GM19025 (cell line): ENCODE measurements around the gene CDK5RAP1.
"Not testable (repeated sequence)": the region's sequence is repeated elsewhere in the genome, so short reads cannot be mapped to it uniquely, and the experiment has no call there.

Experiments
- ATAC-seq: cut with Tn5 transposase; IDR thresholded peaks from one replicate; pipeline ENCODE4 v1.9.1; 2021; ENCODE audit warnings: mild to moderate bottlenecking, low read depth, moderate library complexity; ENCODE audit not compliant: unreplicated experiment

The CDK5RAP1 gene

DNA sequence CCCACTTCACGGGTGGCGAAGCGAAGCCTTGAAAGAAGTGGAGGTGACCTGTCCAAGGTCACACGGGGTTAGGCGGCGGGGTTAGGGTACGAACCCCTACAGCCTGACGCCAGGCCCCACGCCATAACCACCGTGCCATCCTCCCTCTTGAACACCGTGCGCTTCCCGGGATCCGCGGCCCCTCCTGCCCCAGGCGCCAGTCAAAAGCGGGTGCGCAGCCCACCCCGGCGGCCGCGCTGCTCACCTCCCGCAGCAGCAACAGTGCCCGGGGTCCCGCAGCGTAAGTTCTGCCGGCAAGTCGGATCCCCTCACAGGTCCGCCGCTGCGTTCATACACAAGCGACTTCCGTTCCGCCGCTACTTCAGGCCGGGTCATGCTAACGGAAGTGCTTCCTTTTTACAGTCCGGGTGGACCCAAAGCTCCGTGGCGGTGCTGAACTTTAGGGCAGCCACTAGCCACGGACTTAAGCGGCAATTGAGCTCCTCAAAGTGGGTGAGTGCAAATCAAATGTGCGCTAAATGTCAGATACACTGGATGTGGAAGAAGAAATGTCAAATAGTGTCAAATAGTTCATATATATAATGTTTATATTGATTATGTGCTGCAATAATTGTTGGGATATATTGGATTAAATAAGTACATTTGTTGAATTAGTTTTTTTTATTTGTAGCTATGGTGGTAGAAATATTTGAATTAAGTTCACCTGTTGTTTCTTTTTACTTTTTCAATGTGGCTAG lies at the start of gene CDK5RAP1:
CDK5RAP1 (minus strand) TSS at position 336 of the 737 bp plus-strand sequence. CDS start 4,455 bp downstream, outside the sequence.
- ATAC-seq, result peak; percentile 80

DNA sequence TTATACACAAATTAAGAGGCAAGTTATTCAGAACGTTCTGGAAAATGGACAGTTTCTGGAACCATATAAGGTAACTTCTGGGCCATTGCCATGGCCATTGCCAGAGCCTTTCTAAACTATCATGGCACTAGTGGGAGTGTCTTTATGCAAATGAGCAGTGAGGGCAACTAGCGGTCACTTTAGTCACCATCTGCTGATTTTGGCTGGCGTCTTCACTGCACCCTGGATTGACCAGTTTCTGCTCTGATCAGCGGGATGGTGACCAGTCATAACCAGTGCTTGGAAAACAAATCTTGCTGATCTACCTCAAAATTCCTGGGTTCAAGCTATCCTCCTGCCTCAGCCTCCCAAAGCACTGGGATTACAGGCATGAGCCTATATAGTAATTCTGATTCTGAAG lies 49.5 kb upstream of the CDK5RAP1 start:
- ATAC-seq, result no peak

GRCh38 chr20:33445881-33446625 lies 44.7 kb upstream of the CDK5RAP1 start:
- no peak for ATAC-seq

DNA sequence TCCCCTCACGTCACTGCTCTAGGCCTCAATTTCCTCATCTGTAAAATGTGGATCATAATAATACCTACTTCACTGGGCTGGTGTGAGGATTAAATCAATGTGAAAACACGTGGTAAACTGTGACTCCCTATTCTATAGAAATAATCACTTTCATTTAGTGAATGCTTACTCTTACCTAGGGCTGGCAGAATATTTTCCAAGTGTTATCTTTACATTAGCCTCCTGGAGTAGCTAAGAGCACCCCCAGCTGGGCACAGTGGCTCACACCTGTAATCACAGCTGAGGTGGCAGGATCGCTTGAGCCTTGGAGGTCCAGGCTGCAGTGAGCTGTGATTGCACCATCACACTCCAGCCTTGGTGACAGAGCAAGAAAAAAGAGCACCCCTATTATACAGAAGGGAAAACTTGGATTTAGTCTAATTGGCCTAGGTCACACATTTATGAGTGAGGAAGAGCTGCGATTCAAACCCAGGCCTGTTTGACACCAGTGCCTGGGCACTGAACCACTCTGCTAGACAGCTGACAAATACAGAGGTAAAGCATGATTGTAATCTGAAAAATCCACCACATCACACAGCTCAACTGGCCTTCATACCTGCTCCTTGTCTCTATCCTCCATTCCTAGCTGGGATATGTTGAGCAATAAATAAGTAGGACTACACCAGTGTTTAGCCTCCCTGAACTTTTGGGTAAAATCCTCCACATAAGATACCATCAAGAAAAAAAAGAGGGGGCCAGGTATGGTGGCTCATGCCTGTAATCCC lies 43.7 kb upstream of the CDK5RAP1 start:
- no peak for ATAC-seq

- peak; percentile 76 for ATAC-seq
These were observed 42.4 kb upstream of the CDK5RAP1 start, which contains the start of gene SNTA1 for GRCh38 chr20:33443512-33444239. TSS of gene SNTA1 (minus strand) at chr20:33443763. CDS start at chr20:33443620, 143 bp downstream.

- ATAC-seq, result peak; percentile 22
These were observed 41.7 kb upstream of the CDK5RAP1 start for GRCh38 chr20:33443006-33443511.

GRCh38 chr20:33442136-33443005 lies 41.1 kb upstream of the CDK5RAP1 start:
- no peak for ATAC-seq

DNA sequence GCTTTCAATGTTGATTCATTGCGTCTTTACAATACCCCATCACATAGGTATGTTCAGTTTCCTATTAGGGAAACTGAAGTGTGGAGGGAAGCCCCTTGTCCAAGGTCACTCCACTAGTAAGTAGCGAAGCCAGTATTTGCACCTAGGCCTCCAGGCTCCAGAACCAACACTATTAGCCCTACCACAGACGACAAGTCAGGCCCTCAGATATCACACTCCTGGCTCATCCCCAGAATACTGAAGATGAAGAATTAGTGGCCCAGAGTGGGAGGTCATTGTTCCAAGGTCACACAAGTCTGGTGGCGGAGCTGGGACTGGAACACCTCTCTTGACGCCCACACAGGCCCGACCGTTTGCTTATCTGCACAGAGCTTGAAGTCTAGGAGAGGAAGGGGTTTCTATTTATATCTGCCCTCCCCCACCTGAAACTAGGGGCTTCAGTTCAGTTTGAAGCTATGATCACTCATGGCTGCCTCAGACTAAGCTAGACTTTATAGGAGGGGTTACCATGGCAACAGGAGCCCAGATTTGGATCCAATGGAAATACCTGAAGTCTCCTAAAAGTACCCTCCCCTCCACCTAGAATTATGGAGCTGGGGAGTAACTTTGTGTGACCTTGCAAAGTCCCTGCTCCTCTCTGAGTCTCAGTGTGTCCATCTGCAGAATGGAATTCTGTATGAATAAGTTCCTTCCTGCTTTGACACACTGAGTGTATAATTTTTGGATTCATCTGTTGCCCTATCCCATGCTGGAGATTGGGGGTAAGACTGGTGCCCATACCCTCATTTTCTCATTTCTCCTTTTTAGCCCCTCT lies 40.0 kb upstream of the CDK5RAP1 start:
- ATAC-seq, result no peak

DNA sequence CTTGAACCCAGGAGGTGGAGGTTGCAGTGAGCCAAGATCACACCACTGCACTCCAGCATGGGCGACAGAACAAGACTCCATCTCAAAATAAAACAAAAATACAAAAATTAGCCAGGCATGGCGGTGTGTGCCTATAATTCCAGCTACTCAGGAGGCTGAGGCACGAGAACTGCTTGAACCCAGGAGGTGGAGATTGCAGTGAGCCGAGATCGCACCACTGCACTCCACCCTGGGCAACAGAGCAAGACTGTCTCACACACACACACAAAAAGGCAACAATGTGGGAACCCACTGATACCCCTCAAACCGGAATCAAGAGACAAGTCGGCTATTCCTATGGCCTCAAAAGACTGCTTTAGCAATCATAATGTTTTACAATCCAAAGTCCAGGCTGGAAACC lies 39.2 kb upstream of the CDK5RAP1 start:
- ATAC-seq, result not testable (repeated sequence)

- ATAC-seq, result no peak
These were observed 37.2 kb upstream of the CDK5RAP1 start for GRCh38 chr20:33438481-33438880.

- ATAC-seq, result no peak
These were observed 36.0 kb upstream of the CDK5RAP1 start for GRCh38 chr20:33437141-33437911.

DNA sequence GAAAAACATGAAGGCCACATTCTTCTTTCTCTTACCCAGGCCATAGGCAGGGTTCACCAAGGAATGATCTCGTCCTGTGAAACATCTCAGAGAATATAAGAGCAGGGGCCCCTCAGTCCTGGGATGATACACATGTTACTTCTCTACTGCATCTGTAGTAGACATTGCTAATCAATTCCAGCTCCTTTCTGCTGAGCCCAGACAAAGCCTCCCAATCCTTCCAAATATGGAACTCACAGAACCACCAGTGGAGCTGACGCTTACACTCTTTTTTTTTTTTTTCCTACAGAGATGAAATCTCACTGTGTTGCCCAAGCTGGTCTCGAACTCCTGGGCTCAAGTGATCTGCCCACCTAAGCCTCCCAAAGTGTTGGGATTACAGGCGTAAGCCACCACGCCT lies 33.1 kb upstream of the CDK5RAP1 start:
- no peak for ATAC-seq

GRCh38 chr20:33433465-33434234 lies 32.3 kb upstream of the CDK5RAP1 start:
- ATAC-seq, result no peak

DNA sequence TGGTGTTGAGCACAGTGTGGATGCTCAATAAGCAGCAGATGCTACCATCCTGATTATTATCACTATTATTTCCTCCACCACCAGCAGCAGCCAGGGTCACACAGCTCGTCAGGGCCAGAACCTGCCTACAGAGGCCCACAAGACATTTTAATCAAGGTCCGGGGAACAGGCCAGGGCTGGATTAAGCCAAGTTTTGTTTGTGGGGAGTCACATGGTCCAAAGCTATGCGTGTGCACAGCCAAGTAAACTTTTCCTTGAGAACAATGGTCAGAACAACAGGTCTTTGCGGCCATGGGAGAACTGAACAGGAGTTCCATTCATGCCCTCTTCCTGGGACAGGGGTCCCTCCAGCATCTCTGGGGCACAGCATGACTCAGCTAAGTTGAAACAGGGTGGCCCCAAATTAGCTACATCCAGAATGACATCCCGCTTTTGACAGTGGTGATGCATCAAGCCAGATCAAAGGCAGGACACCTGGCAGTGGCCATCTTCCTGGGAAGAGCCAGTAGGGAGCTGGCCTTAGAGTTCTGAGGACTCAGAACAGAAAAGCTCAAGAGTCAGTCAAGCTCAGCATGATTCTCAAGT lies 30.6 kb upstream of the CDK5RAP1 start:
- ATAC-seq, result no peak

GRCh38 chr20:33423875-33424274 lies 22.6 kb upstream of the CDK5RAP1 start:
- not testable (repeated sequence) for ATAC-seq

- ATAC-seq, result no peak
These were observed 22.0 kb upstream of the CDK5RAP1 start for GRCh38 chr20:33423141-33423834.
